CD4-positive, alpha-beta memory T cell (primary cell): Measurements from ENCODE around the gene NMRK2. TPM values are rescaled to one million over a fixed set of nuclear protein-coding genes. Genes with fewer than 3 reads are reported as not detected.
A peak's percentile ranks its signal among the peaks of the same experiment; 100 is the strongest.
"Not testable (repeated sequence)": the region's sequence is repeated elsewhere in the genome, so short reads cannot be mapped to it uniquely, and the experiment has no call there.

Source experiments
- CTCF ChIA-PET: fragments of 350-600 bp; sonication (Branson Sonifier 250); formaldehyde crosslinking; loops from one replicate; lab custom pipeline; 2021; ENCODE audit warnings: inconsistent platforms; ENCODE audit not compliant: partially characterized antibody; lab: Charles Lee
- POLR2A ChIA-PET: fragments of 350-600 bp; sonication (Branson Sonifier 250); formaldehyde crosslinking; loops from one replicate; lab custom pipeline; 2021; ENCODE audit not compliant: partially characterized antibody; lab: Charles Lee
- DNase-seq, 5 donors: peaks; one replicate each; pipeline versions ENCODE4 v3.0.0 to v3.0.0-alpha.2; 2020 to 2022; ENCODE audit warnings: mixed read lengths in 1 of 5
- H3K27ac ChIP-seq: one replicate; pipeline ENCODE4 v1.7.0; 2013; ENCODE audit warnings: low read depth, low read length
- H3K27me3 ChIP-seq: 2 replicates; pipeline ENCODE4 v1.7.0; 2013; ENCODE audit warnings: mild to moderate bottlenecking, low read length, moderate library complexity; ENCODE audit not compliant: insufficient read depth
- H3K36me3 ChIP-seq: 2 replicates; pipeline ENCODE4 v1.7.0; 2013; ENCODE audit warnings: mild to moderate bottlenecking, low read length, moderate library complexity; ENCODE audit not compliant: insufficient read depth
- H3K4me1 ChIP-seq: 2 replicates; pipeline ENCODE4 v1.7.0; 2013; ENCODE audit warnings: mild to moderate bottlenecking, low read length, moderate library complexity; ENCODE audit not compliant: insufficient read depth
- H3K4me3 ChIP-seq, 2 donors: one replicate each; pipeline ENCODE4 v1.7.0; 2013; ENCODE audit warnings: low read length in 2 of 2, mild to moderate bottlenecking in 1 of 2
- H3K9me3 ChIP-seq, 2 donors: one replicate each; pipeline ENCODE4 v1.7.0; 2013; ENCODE audit warnings: low read length in 2 of 2, control low read depth in 1 of 2; ENCODE audit not compliant: control insufficient read depth in 1 of 2
- H3K27ac Mint-ChIP-seq, 7 donors: one replicate each; pipeline ENCODE4 v1.8.0; 2020 to 2021; ENCODE audit warnings: mixed read lengths in 7 of 7, mild to moderate bottlenecking in 6 of 7, inconsistent platforms in 3 of 7, moderate library complexity in 3 of 7
- H3K27me3 Mint-ChIP-seq, 2 donors: one replicate each; pipeline ENCODE4 v1.8.0; 2020 to 2021; ENCODE audit warnings: mixed read lengths in 2 of 2
- H3K36me3 Mint-ChIP-seq, 2 donors: one replicate each; pipeline ENCODE4 v1.8.0; 2020 to 2021; ENCODE audit warnings: mixed read lengths in 2 of 2, inconsistent platforms in 1 of 2, mild to moderate bottlenecking in 1 of 2
- H3K4me1 Mint-ChIP-seq, 4 donors: one replicate each; pipeline ENCODE4 v1.8.0; 2020 to 2021; ENCODE audit warnings: mixed read lengths in 4 of 4, mild to moderate bottlenecking in 1 of 4
- H3K4me3 Mint-ChIP-seq, 8 donors: one replicate each; pipeline ENCODE4 v1.8.0; 2020 to 2021; ENCODE audit warnings: mixed read lengths in 8 of 8, mild to moderate bottlenecking in 7 of 8, moderate library complexity in 6 of 8, inconsistent platforms in 3 of 8
- H3K9me3 Mint-ChIP-seq, 8 donors: one replicate each; pipeline ENCODE4 v1.8.0; 2020 to 2021; ENCODE audit warnings: mixed read lengths in 8 of 8, mild to moderate bottlenecking in 5 of 8, inconsistent platforms in 3 of 8, moderate library complexity in 1 of 8
- intact Hi-C: fragments of 100-400 bp; cut with micrococcal nuclease; formaldehyde crosslinking; loops from one replicate; pipeline ENCODE4 v1.15.1; 2023
- polyA plus RNA-seq, 2 donors: library from polyadenylated mRNA; unstranded; fragments of 300-500 nt; fragmentation: Illumina TruSeq; gene quantifications; one replicate each; pipeline ENCODE4 v1.2.3, GENCODE V29; 2021
- total RNA-seq, 2 experiments: library from RNA; stranded (reverse); gene quantifications; one replicate each; pipeline ENCODE4 v1.2.3, GENCODE V29; 2021

Gene NMRK2
- total RNA-seq (not detected), polyA plus RNA-seq (not detected)

- H3K9me3 ChIP-seq, result no peaks in the 10 kb centered on the region
- H3K27me3 ChIP-seq, result no peaks in the 10 kb centered on the region
- H3K27ac ChIP-seq, result no peak within 1 kb of the TSS
- no peak within 1 kb of the TSS for H3K4me3 ChIP-seq
- no peak for DNase-seq
- Mint-ChIP-seq H3K9me3 (no peaks in the 10 kb centered on the region), H3K4me1 (no peaks in the 10 kb centered on the region), H3K4me3 (no peak within 1 kb of the TSS), H3K27me3 (peaks cover 6 to 7% of the 10 kb centered on the region in 2 donors), H3K27ac (no peak within 1 kb of the TSS), H3K36me3 (no peaks in the 10 kb centered on the region)
- no peaks in the 10 kb centered on the region for H3K4me1 ChIP-seq
- ChIA-PET POLR2A (no interaction called here), CTCF (no interaction called here)
- intact Hi-C loops, result no loop called here
- no peaks in the 10 kb centered on the region for H3K36me3 ChIP-seq
Observed at GRCh38 chr19:3932931-3933810, at the start of gene NMRK2. Gene NMRK2, plus strand, starts transcription at chr19:3933069. Its CDS starts 603 bp downstream, at chr19:3933672.

DNA sequence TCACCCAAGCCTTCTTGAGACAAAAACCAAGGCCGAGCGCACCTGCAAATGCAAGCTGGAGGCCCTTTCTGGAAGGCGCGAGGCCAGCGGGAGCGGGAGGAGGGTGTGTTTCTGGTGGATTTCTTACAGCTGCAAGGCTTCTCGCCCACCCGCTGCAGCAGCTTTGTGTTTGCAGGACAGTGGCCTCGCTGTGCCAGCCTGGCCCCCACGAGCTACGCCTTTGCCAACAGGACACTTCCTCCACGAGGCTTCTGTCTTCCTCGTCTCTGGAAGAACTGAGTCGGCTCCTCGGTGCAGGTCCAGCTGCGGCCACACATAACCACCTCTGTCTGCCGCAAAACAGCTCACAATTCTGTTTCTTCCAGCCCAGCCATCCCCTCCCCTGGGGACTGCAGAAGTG is 42.3 kb upstream of the NMRK2 start:
- POLR2A ChIA-PET, result no interaction called here
- H3K36me3 ChIP-seq, result no peaks in the 10 kb centered on the region
- no peak overlapping the region for H3K27ac ChIP-seq
- no peak overlapping the region for H3K4me3 Mint-ChIP-seq
- DNase-seq, result no peak
- no peaks in the 10 kb centered on the region for H3K27me3 ChIP-seq
- no peak overlapping the region for H3K4me3 ChIP-seq
- no peaks in the 10 kb centered on the region for H3K27me3 Mint-ChIP-seq
- intact Hi-C loops, result no loop called here
- CTCF ChIA-PET, result interaction anchor here (1.6 kb wide), 1 partner anchor 8 kb away, joined by 3 read pairs; no protein-coding TSS in a partner anchor
- no peaks in the 10 kb centered on the region for H3K4me1 Mint-ChIP-seq
- no peaks in the 10 kb centered on the region for H3K9me3 ChIP-seq
- H3K27ac Mint-ChIP-seq, result no peak overlapping the region
- no peaks in the 10 kb centered on the region for H3K4me1 ChIP-seq
- H3K36me3 Mint-ChIP-seq, result no peaks in the 10 kb centered on the region
- H3K9me3 Mint-ChIP-seq, result no peaks in the 10 kb centered on the region

DNA sequence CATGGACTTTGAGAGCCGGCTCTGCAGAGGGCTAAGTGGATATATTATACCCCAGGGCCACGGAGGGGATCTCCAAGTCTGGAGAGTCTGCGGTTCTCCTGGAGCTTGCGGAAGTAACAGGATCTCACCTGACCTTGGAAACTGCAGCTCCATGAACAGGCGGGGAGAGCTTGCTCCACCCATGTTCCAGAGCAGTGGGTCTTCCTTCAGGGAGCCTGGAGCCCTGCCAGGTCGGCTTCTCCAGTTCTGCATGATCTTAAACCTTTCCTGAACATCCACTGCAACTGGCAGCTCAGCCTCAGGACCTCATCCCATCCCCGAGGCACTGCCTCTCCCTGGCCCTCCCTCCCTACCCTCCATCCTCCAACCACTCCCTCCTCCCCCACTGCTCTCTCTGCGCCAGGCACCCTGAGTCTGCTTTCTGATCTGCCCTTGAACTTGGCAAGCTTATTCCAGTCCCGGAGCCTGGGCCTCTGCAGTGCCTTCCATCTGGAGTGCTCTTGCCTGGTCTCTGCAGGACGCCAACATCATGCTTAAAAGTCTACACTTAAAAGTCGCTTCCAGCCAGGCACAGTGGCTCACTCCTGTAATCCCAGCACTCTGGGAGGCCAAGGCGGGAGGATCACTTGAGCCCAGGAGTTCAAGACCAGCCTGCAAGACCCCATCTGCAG is 39.2 kb upstream of the NMRK2 start:
- DNase-seq, result no peak
- Mint-ChIP-seq H3K4me1 (peaks cover 0 to 6% (median 4%) of the 10 kb centered on the region in 4 donors), H3K27ac (no peak overlapping the region), H3K36me3 (no peaks in the 10 kb centered on the region), H3K9me3 (peaks cover 0 to 5% (median under 1%) of the 10 kb centered on the region in 8 donors), H3K4me3 (no peak overlapping the region), H3K27me3 (peaks cover 0 to 1% of the 10 kb centered on the region in 2 donors)
- ChIA-PET CTCF (no interaction called here), POLR2A (no interaction called here)
- H3K4me1 ChIP-seq, result no peaks in the 10 kb centered on the region
- intact Hi-C loops, result no loop called here
- H3K27ac ChIP-seq, result no peak overlapping the region
- H3K36me3 ChIP-seq, result no peaks in the 10 kb centered on the region
- no peak overlapping the region for H3K4me3 ChIP-seq
- H3K9me3 ChIP-seq, result no peaks in the 10 kb centered on the region
- H3K27me3 ChIP-seq, result no peaks in the 10 kb centered on the region

DNA sequence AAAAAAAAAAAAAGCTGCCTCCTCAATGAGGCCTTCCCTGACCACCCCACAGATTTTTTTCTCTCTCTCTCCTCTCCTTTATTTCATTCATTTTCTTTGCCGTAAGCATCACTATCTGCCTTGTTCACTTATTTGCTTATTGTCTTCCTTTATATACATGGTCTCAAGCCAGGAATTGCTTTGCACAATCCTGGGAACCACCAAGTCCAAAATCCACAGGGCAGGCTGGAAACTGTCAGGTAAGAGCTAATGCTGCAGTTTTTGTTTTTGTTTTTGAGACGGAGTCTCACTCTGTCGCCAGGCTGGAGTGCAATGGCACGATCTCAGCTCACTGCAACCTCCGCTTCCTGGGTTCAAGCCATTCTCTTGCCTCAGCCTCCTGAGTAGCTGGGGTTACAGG is 37.9 kb upstream of the NMRK2 start:
- H3K4me3 ChIP-seq, DNase-seq, H3K27me3 Mint-ChIP-seq, H3K27ac Mint-ChIP-seq, intact Hi-C loops, H3K36me3 ChIP-seq, H3K9me3 Mint-ChIP-seq, H3K36me3 Mint-ChIP-seq, CTCF ChIA-PET, H3K27ac ChIP-seq, H3K9me3 ChIP-seq, H3K4me3 Mint-ChIP-seq, H3K27me3 ChIP-seq, H3K4me1 ChIP-seq, H3K4me1 Mint-ChIP-seq: not testable (repeated sequence)
- POLR2A ChIA-PET, result interaction anchor here (0.6 kb wide), 1 partner anchor 74 kb away, joined by 3 read pairs; no protein-coding TSS in a partner anchor

DNA sequence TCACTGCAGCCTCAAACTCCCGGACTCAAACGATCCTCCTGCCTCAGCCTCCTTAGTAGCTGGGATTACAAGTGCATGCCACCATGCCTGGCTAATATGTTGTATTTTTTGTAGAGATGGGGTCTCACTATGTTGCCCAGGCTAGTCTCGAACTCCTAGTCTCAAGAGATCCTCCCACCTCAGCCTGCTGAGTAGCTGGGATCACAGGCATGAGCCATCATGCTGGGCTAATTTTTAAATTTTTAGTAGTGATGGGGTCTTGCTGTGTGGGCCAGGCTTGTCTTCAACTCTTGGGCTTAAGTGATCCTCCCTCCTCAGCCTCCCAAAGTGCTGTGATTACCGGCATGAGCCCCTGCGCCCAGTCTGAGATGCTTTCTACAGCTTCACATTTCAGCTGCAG is 37.1 kb upstream of the NMRK2 start:
- no peak overlapping the region for H3K4me3 ChIP-seq
- H3K27ac ChIP-seq, result no peak overlapping the region
- no peaks in the 10 kb centered on the region for H3K4me1 ChIP-seq
- H3K4me1 Mint-ChIP-seq, result peaks cover 0 to 6% (median 4%) of the 10 kb centered on the region in 4 donors
- H3K9me3 Mint-ChIP-seq, result peaks cover 0 to 7% (median 3%) of the 10 kb centered on the region in 8 donors
- H3K27ac Mint-ChIP-seq, result no peak overlapping the region
- no peaks in the 10 kb centered on the region for H3K36me3 Mint-ChIP-seq
- peaks cover 1 to 2% of the 10 kb centered on the region in 2 donors for H3K27me3 Mint-ChIP-seq
- H3K36me3 ChIP-seq, result no peaks in the 10 kb centered on the region
- H3K9me3 ChIP-seq, result no peaks in the 10 kb centered on the region
- intact Hi-C loops, result no loop called here
- no peak overlapping the region for H3K4me3 Mint-ChIP-seq
- ChIA-PET POLR2A (no interaction called here), CTCF (no interaction called here)
- no peaks in the 10 kb centered on the region for H3K27me3 ChIP-seq
- no peak for DNase-seq

GRCh38 chr19:3897936-3898335 is 34.9 kb upstream of the NMRK2 start:
- Mint-ChIP-seq H3K27me3 (peaks cover 1 to 5% of the 10 kb centered on the region in 2 donors), H3K27ac (no peak overlapping the region), H3K36me3 (no peaks in the 10 kb centered on the region), H3K9me3 (peaks cover 0 to 7% (median 3%) of the 10 kb centered on the region in 8 donors), H3K4me3 (no peak overlapping the region), H3K4me1 (peaks cover 0 to 6% (median 4%) of the 10 kb centered on the region in 4 donors)
- no peak overlapping the region for H3K4me3 ChIP-seq
- H3K9me3 ChIP-seq, result no peaks in the 10 kb centered on the region
- DNase-seq, result peak in 1 of 5 donors; percentile 4
- no peaks in the 10 kb centered on the region for H3K4me1 ChIP-seq
- POLR2A ChIA-PET, result no interaction called here
- intact Hi-C loops, result no loop called here
- H3K27me3 ChIP-seq, result no peaks in the 10 kb centered on the region
- no peaks in the 10 kb centered on the region for H3K36me3 ChIP-seq
- no peak overlapping the region for H3K27ac ChIP-seq
- CTCF ChIA-PET, result interaction anchor here (0.8 kb wide), 1 partner anchor 8 kb away, joined by 3 read pairs; no protein-coding TSS in a partner anchor

GRCh38 chr19:3898426-3898825 is 34.4 kb upstream of the NMRK2 start:
- DNase-seq, result no peak
- Histone ChIP-seq H3K4me1 (no peaks in the 10 kb centered on the region), H3K9me3 (no peaks in the 10 kb centered on the region), H3K4me3 (no peak overlapping the region), H3K27ac (no peak overlapping the region), H3K27me3 (no peaks in the 10 kb centered on the region), H3K36me3 (no peaks in the 10 kb centered on the region)
- H3K4me3 Mint-ChIP-seq, result no peak overlapping the region
- H3K36me3 Mint-ChIP-seq, result no peaks in the 10 kb centered on the region
- intact Hi-C loops, result no loop called here
- H3K9me3 Mint-ChIP-seq, result peaks cover 0 to 7% (median 3%) of the 10 kb centered on the region in 8 donors
- ChIA-PET POLR2A (no interaction called here), CTCF (interaction anchor here (0.8 kb wide), 1 partner anchor 9 kb away, joined by 3 read pairs; no protein-coding TSS in a partner anchor)
- H3K4me1 Mint-ChIP-seq, result peaks cover 0 to 6% (median 4%) of the 10 kb centered on the region in 4 donors
- peaks cover 1 to 5% of the 10 kb centered on the region in 2 donors for H3K27me3 Mint-ChIP-seq
- H3K27ac Mint-ChIP-seq, result no peak overlapping the region
